ENCODE measurements around the gene CPM. TPM values are rescaled to one million over a fixed set of nuclear protein-coding genes. Genes with fewer than 3 reads are reported as not detected.
A peak's percentile ranks its signal among the peaks of the same experiment; 100 is the strongest.
"Not testable (repeated sequence)": the region's sequence is repeated elsewhere in the genome, so short reads cannot be mapped to it uniquely, and the experiment has no call there.

CPM gene
- total RNA-seq, 2 experiments from 2014 or later = 0.34 to 0.58 TPM

DNA sequence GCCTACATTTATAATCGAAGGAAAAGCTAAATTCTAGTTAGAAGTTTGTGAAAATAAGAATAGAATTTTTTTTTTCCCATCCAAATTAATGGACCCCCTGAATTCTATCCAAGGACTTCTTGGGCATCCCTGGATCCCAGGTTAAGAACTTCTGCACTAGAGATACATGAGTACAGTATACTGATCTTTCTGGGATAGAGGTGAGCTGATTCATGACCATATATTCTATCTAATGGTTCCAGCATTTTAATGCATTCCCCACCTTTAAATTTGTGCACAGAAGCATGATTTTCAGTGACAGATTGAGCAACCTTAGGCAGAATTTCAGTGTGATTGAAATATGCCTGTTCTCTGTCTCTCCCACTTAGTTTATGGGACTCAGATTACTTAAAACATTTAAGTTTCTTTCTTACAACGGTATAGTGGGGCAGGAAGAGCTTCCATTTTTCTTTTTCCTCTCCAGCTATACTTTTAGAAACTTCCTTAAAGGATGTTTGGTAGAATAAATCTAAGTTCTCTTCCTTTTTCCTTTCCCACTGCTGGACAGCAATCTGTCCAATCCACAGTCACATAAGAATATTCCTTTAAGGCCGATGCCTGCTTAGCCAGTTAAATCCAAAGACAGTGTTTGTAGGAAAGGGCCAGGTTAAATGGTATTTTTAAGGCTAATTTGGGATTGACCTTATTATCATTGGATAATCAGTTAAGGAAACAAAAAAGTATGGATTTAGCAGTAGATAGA is 118.3 kb downstream of the CPM start:
- Mint-ChIP-seq H3K9me3 (ENCODE audit: insufficient read depth) (no peaks in the 10 kb centered on the region), H3K36me3 (ENCODE audit: low read depth) (peaks cover 64% of the 10 kb centered on the region), H3K27ac (peak overlapping the region; percentile 1), H3K4me3 (no peak overlapping the region), H3K4me1 (ENCODE audit: low read depth) (peaks cover 52% of the 10 kb centered on the region), H3K27me3 (ENCODE audit: low read depth) (no peaks in the 10 kb centered on the region)
- DNase-seq (no peak), ATAC-seq (no peak)
- ChIA-PET POLR2A (no interaction called here), CTCF (interaction anchor here (1.4 to 8.8 kb wide), 2 partner anchors 16 to 20 kb away, joined by 3 to 76 read pairs; no protein-coding TSS in a partner anchor)

DNA sequence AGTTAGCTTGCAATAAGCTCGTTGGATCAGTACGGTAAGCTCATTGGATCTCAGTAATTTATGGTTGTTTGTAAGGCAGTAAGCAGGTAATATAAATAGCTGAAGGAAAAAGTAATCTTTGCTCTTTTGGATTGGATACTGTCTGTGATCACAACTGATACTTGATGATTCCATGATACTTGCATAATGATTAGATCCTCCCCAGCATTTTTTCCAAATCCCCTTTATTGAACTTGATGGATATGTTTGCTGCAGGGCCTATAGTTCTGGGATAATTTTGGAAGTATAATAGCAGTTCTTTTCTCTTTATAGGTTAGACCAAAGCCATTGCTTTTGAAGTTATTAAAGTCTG is 119.8 kb downstream of the CPM start:
- peak overlapping the region; percentile 42 for H3K27ac Mint-ChIP-seq
- ATAC-seq = no peak
- no peaks in the 10 kb centered on the region for H3K9me3 Mint-ChIP-seq (ENCODE audit: insufficient read depth)
- peak overlapping the region; percentile 32 for H3K4me3 Mint-ChIP-seq
- peaks cover 67% of the 10 kb centered on the region for H3K36me3 Mint-ChIP-seq (ENCODE audit: low read depth)
- CTCF ChIA-PET = interaction anchor here (0.6 to 3.8 kb wide), 4 partner anchors 9 to 25 kb away, joined by 3 to 22 read pairs (median 4); no protein-coding TSS in a partner anchor
- H3K27me3 Mint-ChIP-seq (ENCODE audit: low read depth) = no peaks in the 10 kb centered on the region
- H3K4me1 Mint-ChIP-seq (ENCODE audit: low read depth) = peaks cover 49% of the 10 kb centered on the region
- POLR2A ChIA-PET = interaction anchor here (1.0 to 1.2 kb wide), 2 partner anchors 31 to 67 kb away, joined by 4 to 5 read pairs; partner anchors contain the start of gene SLC35E3
- DNase-seq = no peak

DNA sequence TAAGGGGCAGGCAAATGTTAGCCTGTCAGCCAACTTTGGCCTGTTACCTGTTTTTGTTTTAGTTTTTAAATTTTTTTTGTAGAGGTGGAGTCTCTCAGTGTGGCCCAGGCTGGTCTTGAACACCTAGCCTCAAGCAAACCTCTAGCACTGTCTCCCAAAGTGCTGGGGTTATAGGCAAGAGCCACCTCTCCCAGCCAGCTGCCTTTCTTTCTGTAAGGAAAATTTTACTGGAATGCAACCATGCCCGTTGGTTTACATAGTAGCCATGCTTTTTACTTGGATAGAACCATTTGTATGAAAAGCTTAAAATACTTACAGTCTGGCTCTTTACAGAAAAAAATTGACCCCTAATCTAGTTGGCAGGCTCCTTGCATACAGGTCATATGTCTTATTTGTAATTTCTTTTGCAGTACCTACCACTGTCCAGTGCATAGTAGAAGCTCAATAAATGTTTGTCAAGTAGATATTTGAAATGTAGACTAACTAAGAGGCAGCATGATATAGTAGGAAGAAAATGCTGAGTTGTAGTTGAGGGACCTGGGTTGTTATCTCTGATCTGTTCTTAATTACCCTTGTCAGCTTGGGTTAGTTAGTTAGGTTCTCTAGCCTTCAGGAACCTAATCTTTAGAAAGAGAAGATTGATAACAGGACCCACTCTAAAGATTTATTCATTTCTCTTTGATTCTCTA is 120.3 kb downstream of the CPM start:
- Mint-ChIP-seq H3K36me3 (ENCODE audit: low read depth) (peaks cover 69% of the 10 kb centered on the region), H3K4me1 (ENCODE audit: low read depth) (peaks cover 49% of the 10 kb centered on the region), H3K27ac (peak overlapping the region; percentile 55), H3K4me3 (peak overlapping the region; percentile 63), H3K9me3 (ENCODE audit: insufficient read depth) (no peaks in the 10 kb centered on the region), H3K27me3 (ENCODE audit: low read depth) (no peaks in the 10 kb centered on the region)
- no peak for DNase-seq
- ATAC-seq = no peak
- POLR2A ChIA-PET = interaction anchor here (0.6 to 1.2 kb wide), 5 partner anchors 15 to 141 kb away, joined by 3 to 5 read pairs (median 4); partner anchors contain the start of gene SLC35E3
- CTCF ChIA-PET = interaction anchor here (0.6 to 3.8 kb wide), 5 partner anchors 9 to 444 kb away, joined by 3 to 22 read pairs (median 3); no protein-coding TSS in a partner anchor

DNA sequence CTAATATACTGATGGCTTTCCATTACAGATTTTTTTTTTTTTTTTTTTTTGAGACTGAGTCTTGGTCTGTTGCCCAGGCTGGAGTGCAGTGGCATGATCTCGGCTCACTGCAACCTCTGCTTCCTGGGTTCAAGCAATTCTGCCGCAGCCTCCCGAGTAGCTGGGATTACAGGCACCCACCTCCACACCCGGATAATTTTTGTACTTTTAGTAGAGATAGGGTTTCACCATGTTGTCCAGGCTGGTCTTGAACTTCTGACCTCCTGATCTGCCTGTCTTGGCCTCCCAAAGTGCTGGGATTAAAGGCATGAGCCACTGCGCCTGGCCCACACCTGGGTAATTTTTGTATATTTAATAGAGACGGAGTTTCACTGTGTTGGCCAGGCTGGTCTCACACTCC is 121.4 kb downstream of the CPM start:
- H3K36me3 Mint-ChIP-seq (ENCODE audit: low read depth) = peaks cover 63% of the 10 kb centered on the region
- DNase-seq; H3K9me3 Mint-ChIP-seq (ENCODE audit: insufficient read depth); H3K27ac Mint-ChIP-seq; ATAC-seq; H3K27me3 Mint-ChIP-seq (ENCODE audit: low read depth): not testable (repeated sequence)
- peaks cover 54% of the 10 kb centered on the region for H3K4me1 Mint-ChIP-seq (ENCODE audit: low read depth)
- ChIA-PET CTCF (interaction anchor here (3.8 kb wide), 1 partner anchor 19 kb away, joined by 22 read pairs; no protein-coding TSS in a partner anchor), POLR2A (interaction anchor here (0.7 to 1.0 kb wide), 4 partner anchors 8 to 140 kb away, joined by 3 to 5 read pairs (median 3); no protein-coding TSS in a partner anchor)
- H3K4me3 Mint-ChIP-seq = peak overlapping the region; percentile 56

DNA sequence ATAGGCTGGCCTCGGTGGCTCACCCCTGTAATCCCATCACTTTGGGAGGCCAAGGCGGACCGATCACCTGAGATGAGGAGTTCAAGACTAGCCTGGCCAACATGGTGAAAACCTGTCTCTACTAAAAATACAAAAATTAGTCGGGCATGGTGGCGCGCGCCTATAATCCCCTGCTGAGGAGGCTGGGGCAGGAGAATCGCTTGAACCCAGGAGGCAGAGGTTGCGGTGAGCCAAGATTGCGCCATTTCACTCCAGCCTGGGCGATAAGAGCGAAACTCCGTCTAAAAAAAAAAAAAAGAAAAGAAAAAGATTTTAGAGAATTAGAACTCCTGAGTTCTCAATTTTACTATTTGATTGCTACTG is 123.0 kb downstream of the CPM start:
- DNase-seq; H3K27me3 Mint-ChIP-seq (ENCODE audit: low read depth); ATAC-seq; H3K9me3 Mint-ChIP-seq (ENCODE audit: insufficient read depth); POLR2A ChIA-PET: not testable (repeated sequence)
- Mint-ChIP-seq H3K36me3 (ENCODE audit: low read depth) (peaks cover 58% of the 10 kb centered on the region), H3K4me1 (ENCODE audit: low read depth) (peaks cover 53% of the 10 kb centered on the region), H3K4me3 (peak overlapping the region; percentile 91), H3K27ac (peak overlapping the region; percentile 61)
- CTCF ChIA-PET = interaction anchor here (3.8 kb wide), 1 partner anchor 21 kb away, joined by 22 read pairs; no protein-coding TSS in a partner anchor

DNA sequence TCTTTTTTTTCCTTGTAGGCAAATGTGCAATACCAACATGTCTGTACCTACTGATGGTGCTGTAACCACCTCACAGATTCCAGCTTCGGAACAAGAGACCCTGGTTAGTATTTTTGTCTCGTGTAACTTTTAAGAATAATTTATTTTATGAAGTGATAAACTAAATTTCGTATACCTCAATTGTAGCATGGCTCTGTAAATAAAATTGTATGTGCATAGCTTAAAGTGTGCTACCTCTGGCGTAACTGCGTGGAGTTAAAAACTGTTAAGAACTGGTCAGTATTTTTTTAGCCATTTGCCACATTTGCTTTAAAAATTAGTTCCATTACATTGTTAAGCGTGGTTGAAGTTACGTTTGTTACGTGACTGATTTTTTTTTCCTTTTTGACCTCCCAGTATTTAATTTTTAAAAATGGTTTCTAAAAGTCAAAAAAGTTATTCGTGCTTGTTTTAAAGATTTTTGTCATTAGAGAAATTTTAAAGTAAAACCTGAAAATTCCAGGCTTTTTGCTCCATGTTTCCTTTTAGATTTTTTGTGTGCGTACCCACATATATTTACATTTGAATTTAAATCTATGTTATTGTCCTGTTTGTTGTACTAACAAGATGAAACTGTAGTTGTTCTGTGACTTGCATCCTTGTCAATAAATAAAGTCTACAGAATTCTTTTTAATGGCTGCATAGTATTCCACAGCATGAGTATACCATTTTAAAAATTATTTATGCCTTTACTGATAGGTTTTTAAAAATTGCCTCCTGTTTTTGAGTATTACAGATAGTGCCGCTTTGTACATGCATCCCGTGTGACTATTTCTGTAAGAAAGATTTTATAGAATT is 123.6 kb downstream of the CPM start:
- H3K27ac Mint-ChIP-seq = peak overlapping the region; percentile 100
- H3K27me3 Mint-ChIP-seq (ENCODE audit: low read depth) = no peaks in the 10 kb centered on the region
- ChIA-PET POLR2A (interaction anchor here (0.6 to 2.8 kb wide), 8 partner anchors 8 to 522 kb away, joined by 3 to 42 read pairs (median 8); partner anchors contain the start of genes RAP1B and SLC35E3), CTCF (interaction anchor here (0.7 to 3.1 kb wide), 8 partner anchors 8 to 246 kb away, joined by 3 to 15 read pairs (median 10); no protein-coding TSS in a partner anchor)
- H3K36me3 Mint-ChIP-seq (ENCODE audit: low read depth) = peaks cover 52% of the 10 kb centered on the region
- ATAC-seq (no peak), DNase-seq (no peak)
- peaks cover 47% of the 10 kb centered on the region for H3K4me1 Mint-ChIP-seq (ENCODE audit: low read depth)
- H3K4me3 Mint-ChIP-seq = peak overlapping the region; percentile 91
- H3K9me3 Mint-ChIP-seq (ENCODE audit: insufficient read depth) = no peaks in the 10 kb centered on the region

DNA sequence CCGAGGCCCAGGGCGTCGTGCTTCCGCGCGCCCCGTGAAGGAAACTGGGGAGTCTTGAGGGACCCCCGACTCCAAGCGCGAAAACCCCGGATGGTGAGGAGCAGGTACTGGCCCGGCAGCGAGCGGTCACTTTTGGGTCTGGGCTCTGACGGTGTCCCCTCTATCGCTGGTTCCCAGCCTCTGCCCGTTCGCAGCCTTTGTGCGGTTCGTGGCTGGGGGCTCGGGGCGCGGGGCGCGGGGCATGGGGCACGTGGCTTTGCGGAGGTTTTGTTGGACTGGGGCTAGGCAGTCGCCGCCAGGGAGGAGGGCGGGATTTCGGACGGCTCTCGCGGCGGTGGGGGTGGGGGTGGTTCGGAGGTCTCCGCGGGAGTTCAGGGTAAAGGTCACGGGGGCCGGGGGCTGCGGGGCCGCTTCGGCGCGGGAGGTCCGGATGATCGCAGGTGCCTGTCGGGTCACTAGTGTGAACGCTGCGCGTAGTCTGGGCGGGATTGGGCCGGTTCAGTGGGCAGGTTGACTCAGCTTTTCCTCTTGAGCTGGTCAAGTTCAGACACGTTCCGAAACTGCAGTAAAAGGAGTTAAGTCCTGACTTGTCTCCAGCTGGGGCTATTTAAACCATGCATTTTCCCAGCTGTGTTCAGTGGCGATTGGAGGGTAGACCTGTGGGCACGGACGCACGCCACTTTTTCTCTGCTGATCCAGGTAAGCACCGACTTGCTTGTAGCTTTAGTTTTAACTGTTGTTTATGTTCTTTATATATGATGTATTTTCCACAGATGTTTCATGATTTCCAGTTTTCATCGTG is 124.4 kb downstream of the CPM start:
- H3K27me3 Mint-ChIP-seq (ENCODE audit: low read depth) = no peaks in the 10 kb centered on the region
- peak; percentile 54 for ATAC-seq
- peak overlapping the region; percentile 100 for H3K27ac Mint-ChIP-seq
- DNase-seq = peak; percentile 79
- H3K36me3 Mint-ChIP-seq (ENCODE audit: low read depth) = peaks cover 46% of the 10 kb centered on the region
- POLR2A ChIA-PET = interaction anchor here (0.6 to 2.8 kb wide), 18 partner anchors 8 to 888 kb away, joined by 3 to 42 read pairs (median 4); partner anchors contain the start of genes IL26, RAP1B and SLC35E3
- CTCF ChIA-PET = interaction anchor here (0.7 to 3.1 kb wide), 15 partner anchors 9 to 584 kb away, joined by 3 to 22 read pairs (median 6); partner anchors contain the start of gene SLC35E3
- peak overlapping the region; percentile 91 for H3K4me3 Mint-ChIP-seq
- H3K4me1 Mint-ChIP-seq (ENCODE audit: low read depth) = peaks cover 44% of the 10 kb centered on the region
- H3K9me3 Mint-ChIP-seq (ENCODE audit: insufficient read depth) = no peaks in the 10 kb centered on the region

DNA sequence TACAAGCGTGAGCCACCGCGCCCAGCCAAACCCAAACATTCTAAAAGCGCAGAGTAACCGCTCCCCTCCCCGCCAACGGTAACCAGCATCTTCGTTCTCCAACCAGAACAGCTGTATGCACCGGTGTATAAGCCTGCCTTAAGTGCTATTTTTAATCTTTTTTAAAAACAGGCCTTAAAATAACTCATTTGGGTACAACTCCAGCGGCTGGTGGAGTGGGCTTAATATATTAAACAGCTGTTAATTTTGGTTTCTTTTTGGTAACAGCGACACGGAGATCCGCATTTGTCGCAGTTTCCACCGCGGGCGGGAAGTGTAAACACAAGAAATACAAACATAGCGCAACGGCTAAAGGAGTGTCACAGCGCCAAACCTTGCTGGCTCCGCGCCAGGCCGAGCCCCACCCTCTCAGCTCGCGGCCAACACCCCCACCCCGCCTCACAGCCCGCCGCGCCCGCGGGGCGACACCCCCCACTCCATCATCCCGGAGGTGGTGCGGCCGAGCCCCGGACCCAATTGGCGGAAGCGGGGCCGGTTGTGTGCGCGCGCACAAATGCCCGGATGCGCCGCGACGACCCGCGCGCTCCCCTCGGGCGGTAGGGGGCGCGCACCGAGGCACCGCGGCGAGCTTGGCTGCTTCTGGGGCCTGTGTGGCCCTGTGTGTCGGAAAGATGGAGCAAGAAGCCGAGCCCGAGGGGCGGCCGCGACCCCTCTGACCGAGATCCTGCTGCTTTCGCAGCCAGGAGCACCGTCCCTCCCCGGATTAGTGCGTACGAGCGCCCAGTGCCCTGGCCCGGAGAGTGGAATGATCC is 125.2 kb downstream of the CPM start, which contains the start of gene MDM2:
MDM2 (plus strand) TSS at position 602 of the 812 bp plus-strand sequence. CDS start 301 bp downstream, outside the sequence.
- DNase-seq (peak; percentile 97), ATAC-seq (peak; percentile 89)
- no peaks in the 10 kb centered on the region for H3K9me3 Mint-ChIP-seq (ENCODE audit: insufficient read depth)
- peaks cover 38% of the 10 kb centered on the region for H3K36me3 Mint-ChIP-seq (ENCODE audit: low read depth)
- peak within 1 kb of the TSS; percentile 91 for H3K4me3 Mint-ChIP-seq
- H3K4me1 Mint-ChIP-seq (ENCODE audit: low read depth) = peaks cover 36% of the 10 kb centered on the region
- POLR2A ChIA-PET = interaction anchor here (0.6 to 2.8 kb wide), 25 partner anchors 8 to 889 kb away, joined by 3 to 42 read pairs (median 4); partner anchors contain the start of genes IL26, RAP1B and SLC35E3
- CTCF ChIA-PET = interaction anchor here (1.1 to 3.1 kb wide), 14 partner anchors 9 to 584 kb away, joined by 3 to 22 read pairs (median 6); partner anchors contain the start of gene SLC35E3
- no peaks in the 10 kb centered on the region for H3K27me3 Mint-ChIP-seq (ENCODE audit: low read depth)
- peak within 1 kb of the TSS; percentile 100 for H3K27ac Mint-ChIP-seq

DNA sequence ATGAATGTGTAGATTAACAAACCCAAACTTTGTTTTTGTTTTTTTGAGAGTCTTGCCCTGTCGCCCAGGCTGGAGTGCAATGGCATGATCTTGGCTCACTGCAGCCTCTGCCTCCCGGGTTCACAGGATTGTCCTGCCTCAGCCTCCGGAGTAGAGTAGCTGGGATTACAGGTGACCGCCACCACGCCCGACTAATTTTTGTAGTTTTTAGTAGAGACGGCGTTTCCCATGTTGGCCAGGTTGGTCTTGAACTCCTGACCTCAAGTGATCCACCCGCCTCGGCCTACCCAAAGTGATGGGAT is 125.7 kb downstream of the CPM start:
- not testable (repeated sequence) for H3K27me3 Mint-ChIP-seq (ENCODE audit: low read depth); H3K9me3 Mint-ChIP-seq (ENCODE audit: insufficient read depth); DNase-seq; ATAC-seq
- POLR2A ChIA-PET = interaction anchor here (0.6 to 2.8 kb wide), 17 partner anchors 8 to 766 kb away, joined by 3 to 42 read pairs (median 5); partner anchors contain the start of gene SLC35E3
- H3K4me3 Mint-ChIP-seq = peak overlapping the region; percentile 91
- CTCF ChIA-PET = interaction anchor here (1.1 to 3.1 kb wide), 14 partner anchors 8 to 583 kb away, joined by 3 to 22 read pairs (median 6); partner anchors contain the start of gene SLC35E3
- H3K4me1 Mint-ChIP-seq (ENCODE audit: low read depth) = peaks cover 31% of the 10 kb centered on the region
- H3K36me3 Mint-ChIP-seq (ENCODE audit: low read depth) = peaks cover 32% of the 10 kb centered on the region
- peak overlapping the region; percentile 100 for H3K27ac Mint-ChIP-seq
